ENCODE measurements around the gene GPR180.

GPR180 gene

GRCh38 chr13:94656766-94657165 lies 55.1 kb downstream of the GPR180 start:
- no peak for DNase-seq

- DNase-seq, result no peak
These were observed 55.5 kb downstream of the GPR180 start for GRCh38 chr13:94657167-94657566.

DNA sequence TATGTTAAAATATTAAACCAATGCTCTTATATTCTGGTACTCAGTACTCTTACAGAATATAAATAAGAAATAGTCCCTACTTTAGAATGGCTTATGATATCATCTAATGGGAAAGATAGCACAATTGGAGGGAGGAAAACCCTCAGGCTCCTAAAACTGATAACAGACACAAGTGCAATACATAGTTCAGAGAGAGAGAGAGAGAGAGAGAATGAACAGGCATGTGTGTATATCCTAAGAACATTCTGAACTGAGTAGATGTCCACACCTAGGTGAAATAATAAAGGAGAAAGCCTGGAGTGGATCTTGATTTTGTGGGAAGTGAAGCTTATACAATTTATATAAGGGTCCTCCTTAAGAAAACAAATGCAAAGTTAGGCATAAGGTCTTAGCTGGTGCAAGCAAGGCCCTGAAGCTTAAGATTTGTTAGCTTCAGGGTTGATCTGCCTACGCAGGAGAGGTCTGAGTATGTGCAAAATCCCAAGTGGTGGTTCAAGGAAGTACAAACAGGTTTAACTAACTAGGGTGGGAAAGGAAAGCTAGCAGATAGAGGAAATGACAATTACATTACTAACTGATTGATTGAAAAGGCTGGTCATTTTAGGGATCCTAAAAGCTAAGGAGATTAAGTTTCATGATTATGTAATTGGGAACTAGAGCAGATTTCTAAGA lies 57.4 kb downstream of the GPR180 start:
- DNase-seq, result no peak

DNA sequence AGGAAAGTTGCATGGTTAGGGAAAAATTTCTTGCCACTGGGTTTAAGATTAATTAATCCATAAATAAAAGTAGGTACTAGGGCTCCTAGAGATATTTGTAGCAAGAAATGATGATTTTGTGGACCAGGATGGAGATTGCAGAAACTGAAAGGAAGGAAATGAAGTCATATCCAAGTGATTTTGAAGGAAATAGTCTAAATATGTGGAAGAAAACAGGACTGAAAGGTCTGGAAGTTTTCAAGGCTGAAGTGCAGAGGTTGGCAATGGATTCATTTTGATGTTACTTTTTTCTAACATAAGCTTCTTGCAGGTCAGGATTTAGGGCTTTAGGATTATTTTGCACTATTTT lies 57.9 kb downstream of the GPR180 start:
- DNase-seq, result no peak

GRCh38 chr13:94660695-94661326 lies 59.2 kb downstream of the GPR180 start:
- no peak for DNase-seq

DNA sequence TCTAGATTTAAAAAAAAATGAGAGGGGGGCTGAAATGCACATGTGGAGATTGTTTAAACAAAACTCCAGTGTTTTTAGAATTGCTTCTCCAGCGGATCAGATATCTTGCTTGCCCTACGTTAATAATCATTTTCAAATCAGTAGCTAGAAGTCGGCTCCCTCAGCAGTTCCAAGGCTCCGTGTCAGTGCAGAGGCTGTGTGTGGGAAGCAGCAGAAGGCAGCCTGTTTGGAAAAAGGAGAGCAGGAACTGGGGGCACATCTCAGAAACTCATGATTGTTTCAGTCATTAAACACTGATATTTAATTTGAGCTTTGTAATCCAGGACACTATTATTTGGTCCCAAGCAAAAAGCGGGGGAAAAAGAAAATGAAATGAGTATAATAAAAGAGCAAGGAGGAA lies 59.7 kb downstream of the GPR180 start:
- no peak for DNase-seq

DNA sequence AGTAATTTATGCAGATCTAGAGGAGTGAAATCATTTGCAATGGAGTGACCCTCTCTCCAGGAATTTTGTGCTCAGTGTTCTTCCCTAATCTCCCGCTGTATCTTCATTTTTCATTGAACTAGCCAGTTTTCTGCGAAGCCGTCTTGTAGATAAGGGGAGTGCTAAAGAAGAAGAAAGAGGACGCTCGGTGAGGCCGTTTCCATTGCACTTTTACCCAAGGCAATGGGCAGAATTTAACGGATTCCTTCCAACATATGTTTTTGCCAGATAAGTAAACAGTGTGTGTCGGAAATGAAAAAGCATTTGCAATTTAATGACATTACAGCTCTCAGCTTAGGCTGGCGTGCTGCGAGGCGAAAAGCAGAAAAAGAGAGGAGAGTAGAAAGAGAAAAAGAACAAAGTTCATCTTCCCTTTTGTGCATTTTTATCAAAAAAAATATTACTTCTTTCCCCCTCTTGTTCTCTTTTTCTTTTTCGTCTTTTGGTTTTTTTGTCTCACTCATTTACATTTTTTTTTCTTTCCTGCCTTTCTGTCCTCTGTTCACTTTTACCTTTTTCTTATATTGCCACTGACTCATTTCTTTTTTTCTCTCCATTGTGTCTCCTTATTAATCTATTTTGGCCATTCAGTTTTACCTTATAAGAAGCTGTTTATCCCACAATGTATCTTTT lies 60.8 kb downstream of the GPR180 start:
- DNase-seq, result no peak

DNA sequence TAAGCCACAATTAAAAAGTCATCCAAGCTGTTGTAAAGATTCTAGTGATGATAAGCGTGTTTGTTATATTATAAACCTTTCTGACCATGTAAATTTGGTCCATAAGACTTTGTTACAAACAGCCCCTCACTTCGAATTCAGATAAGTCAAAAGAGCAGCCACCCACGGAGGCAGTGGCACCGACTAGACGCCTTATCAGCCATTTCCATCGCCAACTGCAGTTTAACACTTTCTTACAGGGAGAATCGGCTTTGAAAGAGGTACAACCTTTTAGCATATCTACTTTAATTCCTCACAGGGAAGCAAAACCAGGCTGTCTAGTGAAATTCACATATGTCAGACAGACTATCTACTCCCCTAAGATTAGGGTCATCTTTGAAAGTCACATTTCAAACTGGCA lies 63.2 kb downstream of the GPR180 start:
- DNase-seq, result no peak

- no peak for DNase-seq
These were observed 64.4 kb downstream of the GPR180 start for GRCh38 chr13:94666065-94666464.

GRCh38 chr13:94667190-94667589 lies 65.5 kb downstream of the GPR180 start:
- DNase-seq, result no peak

DNA sequence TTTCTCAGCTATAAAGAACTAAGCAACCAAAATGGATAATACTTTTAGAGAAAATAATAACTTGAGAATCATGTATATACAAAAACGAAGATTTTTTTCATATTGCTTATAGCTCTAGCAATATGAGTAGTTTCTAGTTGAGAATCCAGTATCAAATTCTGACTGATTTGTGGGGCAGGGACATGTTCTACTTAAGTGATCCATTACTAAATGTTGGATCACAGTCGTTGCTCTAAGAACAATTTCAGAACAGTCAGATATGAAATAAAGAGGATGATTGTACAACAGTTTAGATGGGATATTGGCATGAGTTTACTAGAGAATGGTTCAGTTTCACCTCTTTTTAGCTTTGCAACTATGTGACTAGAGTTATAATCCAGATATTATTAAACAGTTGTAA lies 70.7 kb downstream of the GPR180 start:
- DNase-seq, result no peak

GRCh38 chr13:94673851-94674250 lies 72.2 kb downstream of the GPR180 start:
- DNase-seq, result no peak

- no peak for DNase-seq
These were observed 73.1 kb downstream of the GPR180 start for GRCh38 chr13:94674609-94675348.

DNA sequence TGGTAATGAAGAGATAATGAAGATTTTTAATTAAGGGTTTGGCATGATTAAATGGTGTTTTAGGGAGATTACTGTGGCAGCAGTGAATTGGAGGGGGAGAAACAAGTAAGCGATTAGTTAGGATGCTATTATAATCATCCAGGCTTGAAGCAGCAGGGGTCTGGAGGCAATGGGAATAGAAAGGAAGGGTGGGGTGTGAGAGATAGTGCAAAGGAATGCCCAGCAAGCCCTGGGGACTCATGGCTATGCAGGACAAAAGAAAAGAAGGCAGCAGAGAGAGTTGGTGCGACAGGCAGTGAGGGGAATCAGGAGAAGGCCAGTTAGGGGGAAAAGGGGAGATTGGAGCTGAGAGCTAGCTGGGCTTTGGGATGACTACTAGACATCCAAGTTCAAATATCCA lies 76.1 kb downstream of the GPR180 start:
- no peak for DNase-seq

DNA sequence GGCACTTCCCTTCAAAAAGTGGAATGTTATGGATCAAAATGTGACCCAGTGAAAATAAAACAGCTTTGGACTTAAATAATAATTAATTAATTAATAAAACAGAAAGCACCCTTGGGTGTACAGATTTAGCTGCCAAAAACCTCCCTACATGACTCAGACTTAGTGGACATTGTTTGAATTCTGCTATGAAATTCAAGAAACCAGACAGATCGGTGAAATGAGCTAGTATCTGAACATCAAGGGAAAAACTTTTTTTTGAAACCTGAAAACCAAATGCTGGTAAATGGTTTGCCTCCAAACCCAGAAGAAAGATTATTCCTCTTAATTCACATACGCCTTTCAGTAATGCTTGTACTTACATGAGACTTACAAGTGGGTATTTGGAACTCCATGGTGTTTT lies 77.2 kb downstream of the GPR180 start:
- DNase-seq, result no peak

GRCh38 chr13:94679614-94680013 lies 78.0 kb downstream of the GPR180 start:
- DNase-seq, result no peak

GRCh38 chr13:94682229-94682628 lies 80.6 kb downstream of the GPR180 start:
- no peak for DNase-seq

- DNase-seq, result no peak
These were observed 81.8 kb downstream of the GPR180 start for GRCh38 chr13:94683409-94683808.

Measured in femur (tissue), 1 donor.